ENCODE measurements around the gene MISP. TPM values are rescaled to one million over a fixed set of nuclear protein-coding genes. Genes with fewer than 3 reads are reported as not detected.
"Not testable (repeated sequence)": the region's sequence is repeated elsewhere in the genome, so short reads cannot be mapped to it uniquely, and the experiment has no call there.

Gene MISP
- total RNA-seq, 4 donors from 2014 or later = 0.11 to 1.3 (median 1.0) TPM; not detected in 1

GRCh38 chr19:738509-739128, 12.3 kb upstream of the MISP start:
- H3K36me3 ChIP-seq = peaks cover 0 to 9% (median 5%) of the 10 kb centered on the region in 3 donors
- no peaks in the 10 kb centered on the region for H3K9me3 ChIP-seq
- intact Hi-C loops (cut with DNase I) = no loop called here
- WGBS, 2 donors = 86 to 88% methylated on average over 13 to 16 of the region's 23 CpGs
- peaks cover 0 to 16% (median 4%) of the 10 kb centered on the region in 3 donors for H3K4me1 ChIP-seq
- H3K27ac ChIP-seq = no peak overlapping the region
- TF ChIP-seq CTCF (IDR thresholded peaks at IDR 0.05) (no peak), POLR2A (IDR thresholded peaks at IDR 0.05) (no peak)
- no peak for DNase-seq
- H3K4me3 ChIP-seq = no peak overlapping the region
- H3K27me3 ChIP-seq = no peaks in the 10 kb centered on the region

DNA sequence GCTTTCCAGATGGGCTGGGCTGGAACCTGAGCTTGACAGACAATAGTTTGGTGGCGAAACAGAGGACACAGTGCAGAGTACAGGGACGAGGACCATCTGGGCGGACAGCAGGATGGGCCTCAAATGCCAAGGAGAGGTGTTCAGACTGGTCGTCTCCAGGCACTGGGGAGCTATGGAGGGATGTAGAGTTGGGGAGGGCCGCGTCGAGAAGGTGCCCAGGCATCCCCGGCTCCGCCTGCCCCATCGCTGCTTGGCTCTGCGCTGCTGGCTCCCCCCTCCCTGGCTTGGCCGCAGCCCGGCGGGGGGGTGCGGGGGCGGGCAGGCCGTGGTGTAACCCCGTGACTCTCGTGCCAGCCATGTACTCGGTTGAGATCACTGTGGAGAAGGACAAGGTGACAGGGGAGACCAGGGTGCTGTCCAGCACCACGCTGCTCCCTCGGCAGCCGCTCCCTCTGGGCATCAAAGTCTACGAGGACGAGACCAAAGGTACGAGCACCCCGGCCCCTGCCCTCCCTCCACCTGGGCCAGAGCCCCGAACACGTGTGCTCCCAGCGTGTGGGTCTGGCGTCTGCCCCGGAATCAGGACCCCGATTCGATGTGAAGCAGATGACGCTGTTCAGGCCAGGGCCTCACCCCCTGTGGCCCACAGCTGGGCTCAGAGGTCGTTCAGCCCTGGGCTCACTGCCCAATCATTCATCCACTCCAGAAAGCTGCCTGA, 10.8 kb upstream of the MISP start:
- intact Hi-C loops (cut with DNase I) = no loop called here
- 85 to 89% methylated on average over 14 to 20 of the region's 36 CpGs for WGBS, 2 donors
- no peak for TF ChIP-seq CTCF (IDR thresholded peaks at IDR 0.05)
- no peak for TF ChIP-seq POLR2A (IDR thresholded peaks at IDR 0.05)
- Histone ChIP-seq H3K36me3 (peaks cover 0 to 9% (median 5%) of the 10 kb centered on the region in 3 donors), H3K27ac (no peak overlapping the region), H3K9me3 (no peaks in the 10 kb centered on the region), H3K4me1 (peaks cover 0 to 6% (median 4%) of the 10 kb centered on the region in 3 donors), H3K27me3 (no peaks in the 10 kb centered on the region), H3K4me3 (no peak overlapping the region)
- DNase-seq = no peak

GRCh38 chr19:740816-741505, 10.0 kb upstream of the MISP start:
- intact Hi-C loops (cut with DNase I) = not testable (repeated sequence)

GRCh38 chr19:741506-742131, 9.3 kb upstream of the MISP start:
- TF ChIP-seq POLR2A (IDR thresholded peaks at IDR 0.05) = no peak
- no peak for TF ChIP-seq CTCF (IDR thresholded peaks at IDR 0.05)
- H3K4me1 ChIP-seq = no peaks in the 10 kb centered on the region
- peaks cover 0 to 10% (median 5%) of the 10 kb centered on the region in 3 donors for H3K36me3 ChIP-seq
- 68 to 76% methylated on average over 17 of the region's 19 CpGs for WGBS, 2 donors
- H3K27ac ChIP-seq = no peak overlapping the region
- intact Hi-C loops (cut with DNase I) = no loop called here
- no peaks in the 10 kb centered on the region for H3K27me3 ChIP-seq
- no peak for DNase-seq
- no peaks in the 10 kb centered on the region for H3K9me3 ChIP-seq
- no peak overlapping the region for H3K4me3 ChIP-seq

More at GRCh38 chr19:740816-741505, 10.0 kb upstream of the MISP start:
- H3K4me3 ChIP-seq, H3K27me3 ChIP-seq, H3K27ac ChIP-seq, H3K9me3 ChIP-seq, DNase-seq, H3K4me1 ChIP-seq: not testable (repeated sequence)
- H3K36me3 ChIP-seq = peaks cover 0 to 10% (median 5%) of the 10 kb centered on the region in 3 donors
- WGBS, 2 donors = 73 to 88% methylated on average over 8 to 11 of the region's 16 CpGs

DNA sequence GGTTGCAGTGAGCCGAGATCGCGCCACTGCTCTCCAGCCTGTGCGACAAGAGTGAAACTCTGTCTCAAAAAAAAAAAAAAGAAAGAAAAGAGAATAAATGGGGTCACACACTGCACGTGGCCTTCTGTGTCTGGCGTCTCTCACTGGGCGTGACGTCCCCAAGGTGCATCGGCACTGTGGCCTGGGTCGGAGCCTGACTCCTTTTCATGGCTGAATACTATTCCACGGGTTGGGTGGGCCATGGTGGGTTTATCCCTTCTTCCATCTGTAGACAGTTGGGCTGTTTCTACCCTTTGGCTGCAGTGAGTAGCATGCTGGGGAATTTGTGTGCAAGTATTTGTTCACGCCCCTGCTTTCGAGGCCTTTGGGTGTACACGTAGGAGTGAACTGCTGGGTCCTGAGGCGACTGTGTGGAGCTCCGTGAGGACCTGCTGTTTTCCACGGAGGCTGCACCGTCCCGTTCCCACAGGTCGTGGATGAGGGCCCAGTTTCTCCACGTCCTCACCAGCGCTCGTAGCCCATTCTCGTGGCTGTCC, 8.3 kb upstream of the MISP start:
- no peak for DNase-seq
- H3K4me3 ChIP-seq = no peak overlapping the region
- WGBS, 2 donors = 91 to 95% methylated on average over 15 to 22 of the region's 24 CpGs
- no peaks in the 10 kb centered on the region for H3K4me1 ChIP-seq
- no peak overlapping the region for H3K27ac ChIP-seq
- TF ChIP-seq CTCF (IDR thresholded peaks at IDR 0.05) (no peak), POLR2A (IDR thresholded peaks at IDR 0.05) (no peak)
- H3K9me3 ChIP-seq = peaks cover 0 to 5% (median 5%) of the 10 kb centered on the region in 3 donors
- intact Hi-C loops (cut with DNase I) = no loop called here
- peaks cover 0 to 20% (median 5%) of the 10 kb centered on the region in 3 donors for H3K36me3 ChIP-seq
- no peaks in the 10 kb centered on the region for H3K27me3 ChIP-seq
